Fibroblast of skin of back (primary cell): ENCODE results near the gene GPR146.

ENCODE experiments used
- DNase-seq: peaks from one replicate; pipeline ENCODE4 v3.0.0-alpha.2; 2013

Gene GPR146

GRCh38 chr7:1011297-1012003 lies 32.9 kb upstream of the GPR146 start:
- no peak for DNase-seq

- DNase-seq: no peak
Measured at GRCh38 chr7:1012004-1012715, 32.2 kb upstream of the GPR146 start.

GRCh38 chr7:1012716-1013095 lies 31.6 kb upstream of the GPR146 start:
- DNase-seq: no peak

GRCh38 chr7:1013581-1013980 lies 30.8 kb upstream of the GPR146 start:
- no peak for DNase-seq

- no peak for DNase-seq
Measured at GRCh38 chr7:1014681-1015080, 29.7 kb upstream of the GPR146 start.

- DNase-seq: no peak
Measured at GRCh38 chr7:1015196-1016121, 28.9 kb upstream of the GPR146 start.

GRCh38 chr7:1016577-1017531 lies 27.5 kb upstream of the GPR146 start:
- no peak for DNase-seq

- no peak for DNase-seq
Measured at GRCh38 chr7:1017586-1018333, 26.6 kb upstream of the GPR146 start.

- no peak for DNase-seq
Measured at GRCh38 chr7:1018334-1018695, 26.0 kb upstream of the GPR146 start.

GRCh38 chr7:1019255-1019785 lies 25.0 kb upstream of the GPR146 start:
- DNase-seq: no peak

- DNase-seq: no peak
Measured at GRCh38 chr7:1019789-1020610, 24.3 kb upstream of the GPR146 start.

GRCh38 chr7:1020849-1021251 lies 23.5 kb upstream of the GPR146 start:
- no peak for DNase-seq

GRCh38 chr7:1021366-1021765 lies 23.0 kb upstream of the GPR146 start:
- DNase-seq: no peak

GRCh38 chr7:1021931-1022330 lies 22.4 kb upstream of the GPR146 start:
- no peak for DNase-seq

GRCh38 chr7:1022356-1022755 lies 22.0 kb upstream of the GPR146 start:
- DNase-seq: no peak

GRCh38 chr7:1022801-1023465 lies 21.4 kb upstream of the GPR146 start:
- DNase-seq: no peak

GRCh38 chr7:1024331-1024841 lies 20.0 kb upstream of the GPR146 start:
- no peak for DNase-seq

GRCh38 chr7:1024876-1025742 lies 19.2 kb upstream of the GPR146 start:
- DNase-seq: no peak
